GM18870 (cell line): ENCODE measurements around the gene ZFP1.
"Not testable (repeated sequence)": the region's sequence is repeated elsewhere in the genome, so short reads cannot be mapped to it uniquely, and the experiment has no call there.

Experiments used
- ATAC-seq: cut with Tn5 transposase; IDR thresholded peaks from one replicate; pipeline ENCODE4 v1.9.1; 2021; ENCODE audit warnings: moderate library complexity; ENCODE audit not compliant: unreplicated experiment

ZFP1 gene

GRCh38 chr16:75112734-75113491, 35.4 kb upstream of the ZFP1 start:
- ATAC-seq = no peak

GRCh38 chr16:75113541-75114121, 34.7 kb upstream of the ZFP1 start:
- ATAC-seq = no peak

GRCh38 chr16:75114179-75114945, 34.0 kb upstream of the ZFP1 start:
- ATAC-seq = no peak

GRCh38 chr16:75114946-75115825, 33.1 kb upstream of the ZFP1 start:
- no peak for ATAC-seq

GRCh38 chr16:75116081-75116910, 32.0 kb upstream of the ZFP1 start, which contains the start of gene LDHD:
LDHD (minus strand) TSS chr16:75116780; CDS start chr16:75116720, 60 bp downstream.
- no peak for ATAC-seq

GRCh38 chr16:75116911-75117245, 31.4 kb upstream of the ZFP1 start:
- no peak for ATAC-seq

GRCh38 chr16:75118943-75119539, 29.3 kb upstream of the ZFP1 start:
- ATAC-seq = no peak

GRCh38 chr16:75120253-75120652, 28.1 kb upstream of the ZFP1 start:
- no peak for ATAC-seq

GRCh38 chr16:75121949-75122568, 26.3 kb upstream of the ZFP1 start:
- ATAC-seq = no peak

GRCh38 chr16:75122609-75123008, 25.7 kb upstream of the ZFP1 start:
- no peak for ATAC-seq

GRCh38 chr16:75127713-75128415, 20.5 kb upstream of the ZFP1 start:
- no peak for ATAC-seq

GRCh38 chr16:75129421-75130149, 18.7 kb upstream of the ZFP1 start:
- ATAC-seq = not testable (repeated sequence)

- no peak for ATAC-seq
Measured at GRCh38 chr16:75130150-75130771, 18.1 kb upstream of the ZFP1 start.

GRCh38 chr16:75131081-75131480, 17.2 kb upstream of the ZFP1 start:
- no peak for ATAC-seq

- no peak for ATAC-seq
Measured at GRCh38 chr16:75138233-75138632, 10.1 kb upstream of the ZFP1 start.

- ATAC-seq = no peak
Measured at GRCh38 chr16:75138636-75139035, 9.7 kb upstream of the ZFP1 start.

- no peak for ATAC-seq
Measured at GRCh38 chr16:75139498-75139897, 8.8 kb upstream of the ZFP1 start.

GRCh38 chr16:75143941-75144340, 4.4 kb upstream of the ZFP1 start:
- no peak for ATAC-seq
